GM10248 (cell line): Measurements from ENCODE around the gene WDFY4.

Experiments used
- CTCF ChIA-PET: fragments of 300-600 bp; sonication (Branson Sonifier 250); formaldehyde crosslinking; extraction: SDS; loops from one replicate; lab custom pipeline; 2021; ENCODE audit warnings: antibody characterized with exemption; lab: Yijun Ruan, JAX
- POLR2A ChIA-PET: fragments of 350-650 bp; sonication (Branson Sonifier 250); formaldehyde crosslinking; extraction: SDS; loops from one replicate; lab custom pipeline; 2020; ENCODE audit warnings: antibody characterized with exemption; lab: Yijun Ruan, JAX
- DNase-seq: peaks from one replicate; pipeline ENCODE4 v3.0.0; 2012; ENCODE audit errors: extremely low spot score
- CTCF ChIP-seq: IDR thresholded peaks from 2 replicates; pipeline ENCODE4 v1.5.1; 2012; ENCODE audit warnings: mild to moderate bottlenecking, low read depth; ENCODE audit errors: extremely low read depth, missing control alignments, control extremely low read depth

WDFY4 gene

GRCh38 chr10:48957361-48958151 lies 272.9 kb downstream of the WDFY4 start:
- no peak for DNase-seq
- ChIA-PET CTCF (interaction anchor here (2.7 kb wide), 1 partner anchor 12 kb away, joined by 7 read pairs; no protein-coding TSS in a partner anchor), POLR2A (no interaction called here)
- TF ChIP-seq CTCF = no peak

- POLR2A ChIA-PET = no interaction called here
- no peak for TF ChIP-seq CTCF
- CTCF ChIA-PET = no interaction called here
- DNase-seq = no peak
These were observed 274.0 kb downstream of the WDFY4 start for GRCh38 chr10:48958598-48959190.

- CTCF ChIA-PET = no interaction called here
- DNase-seq = no peak
- TF ChIP-seq CTCF = no peak
- POLR2A ChIA-PET = no interaction called here
These were observed 279.4 kb downstream of the WDFY4 start for GRCh38 chr10:48964038-48964437.

GRCh38 chr10:48965460-48965859 lies 280.8 kb downstream of the WDFY4 start:
- no peak for DNase-seq
- CTCF ChIA-PET = no interaction called here
- POLR2A ChIA-PET = no interaction called here
- TF ChIP-seq CTCF = no peak

GRCh38 chr10:48968036-48968435 lies 283.4 kb downstream of the WDFY4 start:
- no peak for DNase-seq
- ChIA-PET POLR2A (no interaction called here), CTCF (interaction anchor here (1.0 kb wide), 1 partner anchor 726 kb away, joined by 3 read pairs; no protein-coding TSS in a partner anchor)
- no peak for TF ChIP-seq CTCF

GRCh38 chr10:48970046-48970445 lies 285.4 kb downstream of the WDFY4 start:
- CTCF ChIA-PET = interaction anchor here (1.3 to 2.3 kb wide), 3 partner anchors 11 to 22 kb away, joined by 3 to 7 read pairs (median 7); no protein-coding TSS in a partner anchor
- DNase-seq = no peak
- POLR2A ChIA-PET = no interaction called here
- no peak for TF ChIP-seq CTCF
